WTC11 (cell line): Measurements from ENCODE around the gene PLXND1.

Source experiments
- CTCF ChIP-seq: fragments of 200-600 bp; IDR thresholded peaks from 2 replicates; pipeline ENCODE4 v1.8.0; 2022; ENCODE audit warnings: antibody characterized with exemption
- MXD4 ChIP-seq: fragments of 250-450 bp; sonication (Bioruptor Pico); IDR thresholded peaks from 2 replicates; pipeline ENCODE4 v1.8.0; 2021; ENCODE audit warnings: mild to moderate bottlenecking, moderate library complexity, borderline replicate concordance
- NR3C1 ChIP-seq: sonication (generic); formaldehyde crosslinking; conservative IDR thresholded peaks from 2 replicates; pipeline ENCODE4 v1.8.1; 2023; ENCODE audit warnings: low read depth, mild to moderate bottlenecking, missing genetic modification reagents
- RELA ChIP-seq: sonication (generic); formaldehyde crosslinking; IDR thresholded peaks from 2 replicates; pipeline ENCODE4 v1.8.1; 2022; ENCODE audit warnings: missing genetic modification reagents, mild to moderate bottlenecking, borderline replicate concordance
- USF1 ChIP-seq: sonication (generic); formaldehyde crosslinking; IDR thresholded peaks from 2 replicates; pipeline ENCODE4 v1.8.0; 2022; ENCODE audit warnings: mild to moderate bottlenecking, missing genetic modification reagents

- TF ChIP-seq CTCF (no peak), RELA (CRISPR knock-in tag) (no peak), NR3C1 (no peak), MXD4 (no peak), USF1 (no peak)
Measured at GRCh38 chr3:129608087-129608935, 1.8 kb upstream of the PLXND1 start.
